Subcutaneous preadipocyte (primary cell): ENCODE data around the gene SFXN1. TPM values are rescaled to one million over a fixed set of nuclear protein-coding genes. Genes with fewer than 3 reads are reported as not detected.

Experiments
- total RNA-seq: library from RNA; depleted of rRNA; stranded (reverse); fragments of >200 nt; gene quantifications from 2 replicates; pipeline ENCODE4 v1.2.3, GENCODE V29; 2012

The SFXN1 gene, protein sequence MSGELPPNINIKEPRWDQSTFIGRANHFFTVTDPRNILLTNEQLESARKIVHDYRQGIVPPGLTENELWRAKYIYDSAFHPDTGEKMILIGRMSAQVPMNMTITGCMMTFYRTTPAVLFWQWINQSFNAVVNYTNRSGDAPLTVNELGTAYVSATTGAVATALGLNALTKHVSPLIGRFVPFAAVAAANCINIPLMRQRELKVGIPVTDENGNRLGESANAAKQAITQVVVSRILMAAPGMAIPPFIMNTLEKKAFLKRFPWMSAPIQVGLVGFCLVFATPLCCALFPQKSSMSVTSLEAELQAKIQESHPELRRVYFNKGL
- total RNA-seq = 86.3 and 104 TPM in 2 replicates

DNA sequence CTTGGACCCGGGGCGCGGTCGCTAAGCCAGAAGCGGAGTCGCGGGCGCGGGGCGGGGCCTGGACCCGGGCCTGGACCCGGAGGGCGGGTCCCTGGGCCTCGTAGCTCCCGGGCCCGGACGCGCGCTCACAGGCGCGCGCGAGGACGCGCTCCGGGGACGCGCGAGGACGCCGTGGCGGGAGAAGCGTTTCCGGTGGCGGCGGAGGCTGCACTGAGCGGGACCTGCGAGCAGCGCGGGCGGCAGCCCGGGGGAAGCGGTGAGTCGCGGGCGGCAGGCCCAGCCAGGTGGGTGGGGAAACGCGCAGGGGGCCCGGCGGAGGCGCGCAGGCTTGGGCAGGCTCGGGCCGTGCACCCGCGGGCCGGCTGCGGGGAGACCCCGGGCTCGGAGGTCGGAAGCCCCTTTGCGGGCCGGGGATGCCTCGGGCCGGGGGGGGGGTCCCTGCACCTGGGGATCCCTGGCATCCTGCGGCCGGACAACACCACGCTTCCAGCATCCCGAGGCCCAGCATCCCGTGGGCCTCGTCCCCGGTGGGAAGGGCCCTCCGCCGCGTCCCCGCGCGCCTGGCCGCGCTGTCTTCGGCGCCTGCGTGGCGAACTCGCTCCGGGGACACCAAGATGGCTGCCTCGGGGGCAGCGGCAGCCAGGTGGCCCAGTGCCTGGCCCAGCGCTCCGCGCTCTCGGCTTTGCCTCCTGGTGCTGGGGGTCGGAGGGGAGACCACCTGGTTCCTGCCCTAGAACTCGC lies at the start of gene SFXN1:
Gene SFXN1 (plus strand): TSS at position 177 of the 741 bp plus-strand sequence. CDS start 13,544 bp downstream, outside the sequence.

GRCh38 chr5:175444060-175444904 lies 34.1 kb upstream of the SFXN1 start, which contains the start of gene DRD1:
DRD1 (minus strand) TSS chr5:175444182; CDS start chr5:175443099, 1,083 bp downstream.

Other genes with a start within 250 kb of the SFXN1 start
- gene DRD1, start 34.4 kb upstream of the SFXN1 start, total RNA-seq = not detected in 2 replicates
- not detected in 2 replicates for gene HRH2, start 179.5 kb downstream of the SFXN1 start, total RNA-seq